C4-2B (cell line): Measurements from ENCODE around the gene PLEKHG1.

Experiments used
- H3K27ac ChIP-seq: fragments of 450-650 bp; 2 replicates; pipeline ENCODE4 v1.5.1; 2017
- CTCF ChIP-seq: fragments of 450-650 bp; conservative IDR thresholded peaks from 2 replicates; pipeline ENCODE4 v1.5.1; 2017; ENCODE audit warnings: mild to moderate bottlenecking
- ZFX ChIP-seq: fragments of 450-650 bp; IDR thresholded peaks from 2 replicates; pipeline ENCODE4 v1.6.1; 2017

Gene PLEKHG1

GRCh38 chr6:150588888-150589499 lies 10.7 kb upstream of the PLEKHG1 start:
- TF ChIP-seq CTCF (no peak), ZFX (no peak)
- H3K27ac ChIP-seq: no peak overlapping the region

GRCh38 chr6:150589852-150590251 lies 9.8 kb upstream of the PLEKHG1 start:
- no peak for TF ChIP-seq CTCF
- no peak for TF ChIP-seq ZFX
- no peak overlapping the region for H3K27ac ChIP-seq

GRCh38 chr6:150590446-150590845 lies 9.2 kb upstream of the PLEKHG1 start:
- TF ChIP-seq CTCF (no peak), ZFX (no peak)
- no peak overlapping the region for H3K27ac ChIP-seq

- no peak for TF ChIP-seq ZFX
- TF ChIP-seq CTCF: no peak
- no peak overlapping the region for H3K27ac ChIP-seq
Observed at GRCh38 chr6:150592377-150592995, 7.2 kb upstream of the PLEKHG1 start.

- no peak overlapping the region for H3K27ac ChIP-seq
- no peak for TF ChIP-seq CTCF
- no peak for TF ChIP-seq ZFX
Observed at GRCh38 chr6:150593119-150593518, 6.6 kb upstream of the PLEKHG1 start.

GRCh38 chr6:150596439-150596838 lies 3.2 kb upstream of the PLEKHG1 start:
- no peak for TF ChIP-seq CTCF
- TF ChIP-seq ZFX: no peak

GRCh38 chr6:150598401-150598800 lies 1.3 kb upstream of the PLEKHG1 start:
- no peak overlapping the region for H3K27ac ChIP-seq
- no peak for TF ChIP-seq CTCF
- no peak for TF ChIP-seq ZFX

More at GRCh38 chr6:150596439-150596838, 3.2 kb upstream of the PLEKHG1 start:
- no peak overlapping the region for H3K27ac ChIP-seq
